ENCODE measurements around the gene DLG1.

Gene DLG1

DNA sequence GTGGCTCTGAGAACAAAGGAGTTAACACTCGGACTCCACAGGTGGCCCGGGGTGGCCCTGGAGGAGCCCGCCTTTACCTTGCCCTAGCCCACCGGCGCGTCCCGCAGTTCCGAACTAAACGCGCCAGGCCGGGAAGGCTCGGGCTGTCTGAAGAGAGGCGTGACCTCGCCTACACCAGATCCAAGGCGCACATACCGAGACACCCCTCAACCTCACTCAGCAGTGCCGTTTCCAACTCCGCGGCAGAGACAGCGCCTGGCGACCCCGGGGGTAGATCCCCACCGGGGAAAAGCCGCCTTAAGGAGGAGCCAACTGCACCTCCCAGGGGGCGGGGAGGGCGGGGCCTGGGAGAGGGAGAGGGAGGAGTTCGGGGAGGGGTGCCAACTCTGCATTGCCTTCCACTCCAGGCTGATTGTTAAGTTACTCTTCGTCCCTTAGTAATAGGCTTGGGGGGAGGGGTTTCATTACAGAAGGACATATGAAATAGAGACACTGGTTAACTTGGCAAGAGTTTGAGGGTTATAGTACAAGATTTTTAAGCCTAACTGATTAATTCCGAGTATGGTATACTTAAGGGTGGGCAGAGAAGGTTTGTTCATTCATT, at the start of gene DLG1:
Gene DLG1 (minus strand): TSS at position 272 of the 604 bp plus-strand sequence. CDS start 1,408 bp downstream, outside the sequence.
- DNase-seq (ENCODE audit: low read depth in 4 of 4, low spot score in 1 of 4), result peak; percentile 57 to 83 (median 72)

DNA sequence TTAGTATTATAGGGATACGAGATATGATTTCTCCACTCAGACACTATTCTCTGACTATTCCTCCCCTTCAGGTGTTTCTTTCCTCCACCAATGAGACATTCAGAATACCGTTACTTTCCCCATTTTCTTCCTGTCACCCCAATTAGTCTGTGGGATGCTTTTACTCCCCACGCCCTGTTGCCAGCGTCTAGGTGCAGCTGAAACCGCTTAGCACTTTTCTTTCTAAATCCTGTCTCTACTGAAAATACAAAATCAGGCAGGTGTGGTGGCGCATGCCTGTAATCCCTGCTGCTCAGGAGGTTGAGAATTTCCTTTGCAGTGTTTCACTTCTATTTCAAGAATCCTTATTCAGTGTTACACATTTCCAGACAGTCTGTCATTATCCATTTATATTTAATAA, 49.6 kb upstream of the DLG1 start:
- DNase-seq (ENCODE audit: low read depth in 4 of 4, low spot score in 1 of 4), result no peak

DNA sequence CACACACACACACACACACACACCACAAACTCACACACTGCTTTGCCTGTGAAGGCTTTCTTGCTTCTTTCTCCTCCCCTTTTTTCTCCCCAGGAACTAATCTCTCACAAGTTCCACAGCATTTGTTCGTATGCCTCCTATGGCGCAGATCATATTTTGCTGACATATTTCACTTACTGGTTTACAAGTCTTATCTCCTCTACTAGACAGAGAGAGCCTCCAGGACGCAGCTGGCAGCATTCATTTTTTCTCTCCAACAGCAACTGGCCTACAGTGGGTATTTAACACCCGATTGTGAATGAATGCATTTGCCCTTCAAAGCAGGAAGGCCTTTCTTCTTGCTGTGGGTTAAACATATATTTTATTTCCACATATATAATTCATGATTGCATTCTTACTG, 47.0 kb upstream of the DLG1 start:
- DNase-seq (ENCODE audit: low read depth in 4 of 4, low spot score in 1 of 4), result no peak

DNA sequence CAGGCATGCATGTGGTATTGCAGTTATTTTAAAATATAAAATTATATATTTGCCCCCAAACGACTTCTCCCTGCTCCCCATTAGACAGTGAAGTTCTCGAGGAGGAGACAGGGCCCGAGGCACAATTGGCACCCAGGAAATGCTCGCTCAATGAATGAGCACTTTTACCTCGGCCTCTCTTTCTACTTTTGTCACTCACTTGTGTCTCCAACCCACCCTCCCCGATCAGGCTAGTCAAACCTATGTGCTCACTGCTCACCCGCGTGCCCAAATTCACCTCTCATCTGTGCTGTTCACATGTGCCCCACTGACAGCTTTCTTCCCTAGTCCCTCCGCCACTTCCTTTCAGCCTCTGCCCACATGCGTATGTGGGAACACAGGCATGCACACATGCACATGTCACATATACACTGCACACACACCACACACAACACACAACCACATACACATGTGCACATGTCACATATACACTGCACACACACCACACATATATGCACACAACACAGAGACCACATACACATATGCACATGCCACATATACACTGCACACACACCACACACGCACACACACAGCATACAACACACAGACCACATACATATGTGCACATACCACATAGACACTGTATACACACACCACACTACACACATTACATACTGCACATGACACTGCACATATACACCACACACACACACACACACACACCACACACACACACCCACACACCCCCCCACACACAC, 46.3 kb upstream of the DLG1 start:
- DNase-seq (ENCODE audit: low read depth in 4 of 4, low spot score in 1 of 4), result no peak

DNA sequence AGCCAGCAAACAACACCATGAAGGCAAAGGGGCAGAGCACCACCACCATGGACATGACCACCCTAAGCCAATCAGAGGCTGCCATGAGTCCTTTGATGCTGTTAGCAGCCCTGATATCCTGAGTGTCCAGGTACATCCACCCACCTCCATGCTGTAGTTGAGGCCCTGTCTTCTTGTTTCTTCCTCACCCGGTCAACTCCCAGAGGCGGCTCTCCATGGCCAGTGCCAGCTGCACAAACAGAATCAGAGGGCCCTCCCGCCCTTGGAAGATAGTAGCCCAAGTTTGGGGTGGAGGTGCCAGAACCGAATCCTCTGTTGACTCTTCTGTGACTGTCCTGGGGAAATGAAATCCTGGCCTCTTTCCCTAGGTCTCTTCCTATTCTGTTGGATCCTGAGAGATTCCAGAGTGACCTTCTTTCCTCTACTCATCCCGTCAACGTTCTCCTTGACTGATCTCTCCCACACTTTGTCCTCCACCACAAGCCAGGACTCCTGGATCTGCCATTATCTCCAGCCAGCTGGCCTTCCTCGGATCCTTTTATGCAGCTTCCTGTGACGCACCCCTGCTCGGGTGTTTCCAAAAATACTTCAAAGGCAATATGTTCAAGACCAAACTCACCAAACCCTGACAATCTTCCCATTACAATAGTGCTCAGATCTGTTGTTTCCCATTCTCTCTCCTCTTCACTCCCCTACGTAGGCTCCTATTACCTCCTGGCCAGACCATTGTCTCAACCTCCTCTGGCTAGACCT, 45.4 kb upstream of the DLG1 start:
- DNase-seq (ENCODE audit: low read depth in 4 of 4, low spot score in 1 of 4), result no peak

DNA sequence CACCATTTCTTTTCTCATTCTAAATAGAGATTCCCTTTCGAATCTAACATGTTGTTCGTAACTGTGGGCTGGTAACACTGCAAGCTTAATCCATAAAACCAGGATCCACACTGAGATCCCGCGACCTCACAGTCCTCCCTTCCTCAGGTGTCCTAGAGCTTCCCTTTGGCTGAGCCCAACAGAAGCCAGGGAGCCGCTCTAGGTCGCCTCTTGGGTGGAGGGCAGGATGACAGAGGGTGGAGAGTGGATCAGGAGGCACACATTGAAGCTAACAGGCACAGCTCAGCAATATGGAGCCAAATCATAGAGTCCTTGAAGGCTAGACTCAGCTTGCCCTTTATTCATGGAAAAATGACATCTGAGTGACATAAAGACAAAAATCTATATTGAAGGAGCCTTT, 44.7 kb upstream of the DLG1 start:
- no peak for DNase-seq (ENCODE audit: low read depth in 4 of 4, low spot score in 1 of 4)

DNA sequence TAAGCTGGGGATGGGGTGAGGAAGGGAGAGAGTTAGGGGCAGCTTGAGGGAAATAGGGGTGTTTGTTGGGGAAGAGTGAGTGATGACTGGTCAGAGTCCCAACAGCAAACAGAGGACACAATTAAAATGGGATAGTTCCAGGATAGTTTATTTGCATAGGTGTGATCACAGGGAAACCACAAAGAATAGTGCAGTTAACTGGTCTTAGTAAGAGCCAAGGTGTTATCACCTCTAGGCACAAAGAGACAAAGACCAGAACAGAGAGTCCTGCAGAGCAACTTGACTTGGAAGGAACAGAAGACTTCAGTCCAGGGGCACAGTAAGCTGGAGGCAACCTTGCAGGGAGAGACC, 42.1 kb upstream of the DLG1 start:
- no peak for DNase-seq (ENCODE audit: low read depth in 4 of 4, low spot score in 1 of 4)

DNA sequence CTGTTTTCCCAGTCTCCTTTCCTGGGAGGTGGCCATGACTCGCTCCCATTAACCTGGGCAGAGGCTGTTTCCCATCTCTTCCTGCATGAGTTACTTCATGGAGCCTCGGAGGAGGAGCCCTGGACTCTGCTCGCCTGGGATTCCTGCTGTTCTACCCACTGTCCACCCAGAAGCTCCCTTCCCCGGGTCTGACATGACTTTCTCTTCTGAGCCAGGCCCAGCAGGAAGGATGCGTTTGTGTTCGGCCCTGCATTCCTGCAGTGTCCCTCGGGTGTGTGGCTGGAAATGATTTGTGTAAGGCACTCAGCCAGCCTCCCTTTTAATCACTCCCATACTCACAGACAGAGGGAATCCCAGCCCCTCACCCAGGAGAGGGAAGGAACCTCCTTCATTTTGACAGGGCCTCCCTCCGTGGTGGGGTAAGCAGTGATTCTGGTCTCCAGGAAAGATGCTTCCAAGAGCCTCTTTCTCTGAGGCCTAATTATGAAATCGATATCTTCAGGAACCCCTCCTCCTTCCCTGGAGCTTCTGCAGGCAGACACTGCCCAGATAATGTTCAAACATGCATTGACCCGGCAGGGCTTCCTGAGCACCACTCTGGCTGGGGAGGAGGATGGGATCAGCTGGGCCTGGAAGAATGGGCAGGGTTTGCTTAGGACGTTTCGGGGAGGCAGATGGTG, 41.6 kb upstream of the DLG1 start:
- no peak for DNase-seq (ENCODE audit: low read depth in 4 of 4, low spot score in 1 of 4)

DNA sequence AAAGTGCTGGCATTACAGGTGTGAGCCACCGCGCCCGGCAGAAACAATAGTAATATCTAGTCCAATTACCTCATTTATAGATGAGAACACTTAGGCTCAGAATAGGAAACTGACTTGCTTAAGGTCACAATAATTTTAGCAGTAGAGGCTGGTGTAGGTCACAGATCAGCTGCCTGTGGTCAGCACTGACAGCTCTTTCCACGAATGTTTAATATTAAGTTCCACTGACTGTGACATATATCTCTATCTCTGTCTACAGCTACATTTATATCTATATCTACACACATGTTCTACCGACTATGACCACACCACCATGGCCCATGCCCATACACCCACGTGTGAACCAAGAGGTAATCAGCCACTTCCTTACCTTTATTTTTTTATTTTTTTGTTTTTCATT, 40.2 kb upstream of the DLG1 start:
- no peak for DNase-seq (ENCODE audit: low read depth in 4 of 4, low spot score in 1 of 4)

DNA sequence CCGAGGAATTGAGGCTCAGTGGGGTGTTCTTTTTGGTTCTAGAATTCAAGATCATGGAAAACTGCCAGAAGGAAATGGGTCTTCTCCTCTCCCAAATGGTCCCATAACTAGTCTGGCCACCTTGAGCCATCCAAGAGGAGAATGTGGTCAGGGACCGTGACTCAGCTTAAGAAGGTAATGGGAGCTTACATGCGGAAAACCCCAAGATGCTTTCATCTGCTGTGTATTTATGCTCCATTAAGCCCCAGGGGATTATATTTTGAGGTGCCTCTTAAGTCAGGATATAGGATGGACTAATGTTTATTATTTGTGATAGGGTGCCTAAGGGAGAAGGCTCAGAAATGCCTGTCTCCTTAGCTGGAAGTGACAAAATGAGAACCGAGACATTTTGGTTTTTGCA, 39.2 kb upstream of the DLG1 start:
- no peak for DNase-seq (ENCODE audit: low read depth in 4 of 4, low spot score in 1 of 4)

DNA sequence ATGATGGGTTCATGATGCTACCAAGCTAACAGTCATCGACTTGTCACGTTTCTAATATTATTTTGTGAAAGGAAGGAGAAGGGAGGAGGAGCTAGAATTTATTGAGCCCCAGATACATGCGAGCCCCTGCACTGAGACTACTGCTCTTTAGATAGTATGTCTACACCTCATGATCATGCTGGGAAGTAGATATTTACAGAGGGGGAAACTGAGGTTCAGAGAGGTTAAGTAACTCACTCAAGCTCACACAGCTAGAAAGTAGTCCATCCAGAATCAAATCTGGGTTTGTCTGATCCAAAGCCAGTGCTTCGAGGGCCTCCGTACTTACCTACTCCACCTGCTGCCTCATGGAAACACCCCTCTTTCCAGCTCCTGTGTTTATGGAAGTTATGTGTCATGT, 38.8 kb upstream of the DLG1 start:
- DNase-seq (ENCODE audit: low read depth in 4 of 4, low spot score in 1 of 4), result no peak

DNA sequence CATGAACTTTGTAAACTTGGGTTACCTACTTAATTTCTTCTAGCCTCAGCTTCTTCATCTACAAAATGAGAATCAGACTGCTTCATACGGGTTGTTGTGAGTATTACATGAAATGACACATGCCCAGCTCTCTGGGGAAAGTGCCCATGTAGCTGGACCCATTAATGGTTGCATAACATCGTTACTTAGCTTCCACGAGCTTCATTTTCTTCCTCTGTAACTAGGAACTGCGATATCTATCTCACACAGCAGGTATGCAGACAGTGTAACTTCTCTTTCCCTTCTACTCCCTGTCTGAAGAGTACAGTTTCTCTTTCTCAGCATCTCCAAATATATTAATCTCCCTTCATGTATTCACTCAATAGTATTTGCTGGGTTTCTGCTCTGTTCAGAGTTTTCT, 37.9 kb upstream of the DLG1 start:
- DNase-seq (ENCODE audit: low read depth in 4 of 4, low spot score in 1 of 4), result no peak

DNA sequence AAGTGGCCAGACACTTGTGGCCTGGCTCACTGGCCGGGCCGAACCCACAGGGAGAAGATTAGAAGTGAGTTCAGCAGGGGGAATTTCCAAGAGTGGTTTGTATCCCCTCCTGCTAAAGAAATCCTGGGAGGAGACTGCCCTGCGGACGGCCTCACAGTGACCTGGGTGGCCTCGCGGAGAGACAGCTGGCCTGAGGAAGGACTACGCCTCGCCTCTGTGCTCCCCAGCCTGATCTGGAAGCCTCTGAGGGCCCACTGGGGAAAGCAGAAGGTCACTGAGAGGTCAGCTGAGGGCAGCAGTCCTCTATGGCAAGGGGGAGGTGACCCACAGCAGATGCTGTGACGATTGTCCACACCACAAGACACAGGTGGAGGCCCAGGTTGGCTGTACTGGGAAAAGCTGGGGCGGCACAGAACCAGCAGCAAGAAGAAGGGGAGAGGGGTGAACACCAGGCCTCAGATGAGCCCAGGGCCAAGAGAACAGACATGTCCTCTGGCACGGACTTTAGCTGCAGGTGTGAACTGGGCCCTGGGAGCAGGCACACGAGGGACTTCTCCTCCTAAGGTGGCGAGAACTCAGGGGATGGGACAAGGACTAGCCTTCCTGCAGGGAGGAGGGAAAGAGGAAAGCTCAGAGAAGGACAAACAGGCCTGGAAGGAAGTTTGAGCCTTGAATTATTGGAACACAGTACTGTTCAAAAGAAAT, 37.2 kb upstream of the DLG1 start:
- DNase-seq (ENCODE audit: low read depth in 4 of 4, low spot score in 1 of 4), result no peak

DNA sequence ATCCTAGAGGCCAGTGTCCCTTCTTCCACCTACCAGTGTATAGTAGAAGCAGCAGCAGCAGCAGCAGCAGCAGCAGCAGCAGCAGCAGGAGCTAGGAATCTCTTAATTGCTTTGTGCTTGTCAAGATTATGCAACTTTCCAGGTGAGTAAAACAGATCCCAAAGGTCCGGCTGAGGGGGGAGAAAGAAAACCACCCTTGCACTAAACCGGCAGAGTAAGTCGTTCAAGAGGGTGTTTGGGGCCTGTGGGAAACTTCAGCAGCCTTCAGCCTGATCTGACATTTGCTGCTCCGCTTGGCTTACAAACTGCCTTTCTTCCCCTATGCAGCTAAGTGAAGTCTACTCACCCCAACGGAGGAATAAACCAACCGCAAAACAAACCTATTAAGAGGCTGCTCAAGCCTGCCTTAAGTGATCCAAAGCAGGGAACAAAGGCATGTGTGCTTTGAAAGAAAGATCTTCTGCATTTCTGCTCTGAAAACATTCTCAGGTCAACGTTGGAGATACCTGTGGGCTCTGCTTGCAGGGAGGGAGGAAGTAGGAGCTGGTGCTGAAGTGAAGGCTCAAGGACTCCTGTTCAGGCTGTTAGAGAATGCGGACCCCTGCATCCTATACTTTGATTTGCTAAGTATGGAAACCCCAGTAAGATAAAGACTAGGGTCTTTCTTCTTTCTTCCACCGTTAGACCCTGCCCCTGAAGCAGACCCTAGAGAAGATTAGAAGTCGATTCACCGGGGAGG, 35.7 kb upstream of the DLG1 start:
- DNase-seq (ENCODE audit: low read depth in 4 of 4, low spot score in 1 of 4), result no peak

DNA sequence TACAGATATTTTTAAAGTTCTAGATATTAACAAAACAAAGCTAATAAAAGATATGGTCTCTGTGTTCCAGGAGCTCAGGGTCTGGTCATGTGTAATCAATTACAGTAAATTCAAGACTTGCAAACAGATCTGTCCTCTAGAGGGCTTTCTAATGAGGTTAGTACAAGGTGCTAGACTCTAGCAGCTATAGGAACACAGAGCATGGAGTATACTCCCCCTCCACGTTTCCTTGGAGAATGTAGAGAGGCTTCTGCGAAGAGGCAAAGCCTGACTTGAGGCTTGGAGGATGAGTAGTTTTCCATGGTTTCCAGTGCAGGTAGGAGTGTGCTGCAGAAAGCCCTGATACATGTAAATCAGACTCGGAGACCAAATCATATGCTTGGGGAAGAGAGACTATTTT, 32.7 kb upstream of the DLG1 start:
- no peak for DNase-seq (ENCODE audit: low read depth in 4 of 4, low spot score in 1 of 4)

DNA sequence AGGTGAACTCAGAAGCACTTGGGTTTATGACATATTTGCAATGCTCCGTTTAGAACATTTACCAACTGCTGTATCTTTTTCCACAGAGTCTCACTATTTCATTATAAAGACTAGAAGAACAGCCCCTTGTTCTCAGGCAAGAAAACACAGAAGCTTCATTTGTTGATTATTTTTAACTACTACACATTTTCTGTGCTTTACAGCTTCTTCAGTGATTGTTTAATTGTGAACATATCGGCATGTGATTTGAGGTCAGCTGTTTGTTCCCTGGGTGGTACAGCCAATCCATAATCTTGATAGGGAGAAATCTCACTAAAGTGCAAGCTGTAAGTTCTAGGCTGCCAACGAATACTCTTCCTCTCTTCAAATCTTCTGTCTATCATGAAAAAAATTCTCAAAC, 31.0 kb upstream of the DLG1 start:
- DNase-seq (ENCODE audit: low read depth in 4 of 4, low spot score in 1 of 4), result no peak

DNA sequence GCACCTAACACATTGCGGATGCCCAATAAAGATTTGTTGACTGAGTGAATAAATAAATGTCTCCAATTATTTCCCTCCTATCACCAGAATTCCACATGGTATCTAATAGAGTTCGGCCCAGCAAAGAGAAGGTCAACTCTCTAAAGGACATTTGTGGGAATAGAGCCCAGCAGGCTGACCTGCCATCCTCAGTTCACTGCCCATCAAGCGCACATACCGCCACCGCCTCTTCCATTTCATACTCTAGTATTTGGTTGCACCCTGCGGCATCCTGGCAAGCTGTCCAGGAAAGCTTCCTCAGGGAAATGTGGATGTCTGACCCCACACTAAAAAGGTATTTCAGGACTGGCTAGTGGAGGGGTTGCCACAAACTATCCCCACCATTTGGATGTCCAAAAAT, 29.8 kb upstream of the DLG1 start:
- DNase-seq (ENCODE audit: low read depth in 4 of 4, low spot score in 1 of 4), result no peak

DNA sequence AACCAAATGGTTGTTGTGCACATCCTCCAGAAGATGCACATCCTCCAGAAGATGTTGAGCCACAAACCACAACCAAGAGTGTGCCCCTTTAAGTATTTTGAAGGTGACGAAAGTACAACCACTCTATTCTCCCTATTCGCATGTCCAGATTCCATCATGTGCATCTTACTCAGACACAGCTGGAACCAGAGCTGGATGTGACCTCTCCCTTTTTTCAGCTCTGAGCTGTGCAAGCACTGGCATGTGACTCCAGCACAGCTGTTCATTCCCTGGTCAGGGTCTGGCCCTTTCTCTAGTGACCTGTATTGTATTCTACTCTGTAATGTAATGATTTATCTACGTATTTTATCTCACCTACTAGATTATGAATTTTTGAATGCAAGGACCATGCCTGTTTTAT, 29.3 kb upstream of the DLG1 start:
- no peak for DNase-seq (ENCODE audit: low read depth in 4 of 4, low spot score in 1 of 4)

DNA sequence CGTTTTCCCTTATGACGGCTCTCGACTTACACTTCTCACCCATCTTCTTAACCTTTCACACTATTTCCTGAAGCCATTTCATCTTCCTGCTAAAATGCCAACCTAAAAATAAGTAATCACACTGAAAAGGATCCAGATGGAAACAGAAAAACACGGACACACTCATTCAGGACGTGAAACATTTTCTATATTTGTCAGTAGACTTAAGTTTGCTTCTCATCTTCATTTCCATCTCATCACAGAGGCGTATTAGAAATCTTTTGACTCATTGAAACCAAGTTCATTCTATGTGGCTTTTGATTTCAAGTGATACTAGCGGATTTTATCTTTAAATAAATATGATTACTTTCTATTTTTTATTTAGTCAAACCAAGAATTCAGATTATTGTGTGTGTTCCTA, 27.4 kb upstream of the DLG1 start:
- no peak for DNase-seq (ENCODE audit: low read depth in 4 of 4, low spot score in 1 of 4)

DNA sequence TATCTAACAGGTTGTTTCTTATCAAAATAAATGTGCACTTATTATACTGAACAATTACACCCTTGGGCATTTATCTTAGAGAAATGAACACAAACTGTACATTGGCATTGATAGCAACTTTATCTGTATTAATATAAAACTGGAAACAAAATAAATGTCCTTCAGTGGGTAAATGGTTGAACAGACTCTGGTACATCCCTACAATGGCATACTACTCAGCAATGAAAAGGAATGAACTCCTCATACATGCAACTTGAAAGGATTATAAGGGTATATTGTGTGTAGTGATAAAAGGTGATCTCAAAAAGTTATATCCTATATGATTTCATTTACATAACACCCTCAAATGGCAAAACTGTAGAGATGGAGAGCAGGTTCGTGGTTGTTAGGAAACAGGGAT, 23.7 kb upstream of the DLG1 start:
- no peak for DNase-seq (ENCODE audit: low read depth in 4 of 4, low spot score in 1 of 4)

DNA sequence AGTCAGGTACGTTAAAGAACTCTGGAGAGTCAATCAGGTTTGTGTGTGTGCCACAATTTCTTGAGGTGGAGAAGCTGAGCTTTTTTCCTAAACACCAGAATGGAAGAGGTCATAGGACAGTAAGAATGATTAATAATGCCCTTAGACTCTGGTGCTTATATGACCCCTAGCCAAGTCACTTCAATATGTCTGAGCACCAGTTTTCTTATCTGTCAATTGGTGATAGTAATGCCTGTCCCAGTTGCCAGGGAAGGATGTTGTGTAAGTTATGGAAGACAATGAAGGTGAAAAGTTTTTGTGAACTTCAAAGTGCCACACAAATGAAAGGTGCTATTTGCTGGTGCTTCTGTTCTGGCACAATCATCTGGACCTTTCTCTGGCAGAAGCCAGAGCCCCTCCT, 22.2 kb upstream of the DLG1 start:
- DNase-seq (ENCODE audit: low read depth in 4 of 4, low spot score in 1 of 4), result no peak
